ENCODE data around the gene POLR3K.

Gene POLR3K

DNA sequence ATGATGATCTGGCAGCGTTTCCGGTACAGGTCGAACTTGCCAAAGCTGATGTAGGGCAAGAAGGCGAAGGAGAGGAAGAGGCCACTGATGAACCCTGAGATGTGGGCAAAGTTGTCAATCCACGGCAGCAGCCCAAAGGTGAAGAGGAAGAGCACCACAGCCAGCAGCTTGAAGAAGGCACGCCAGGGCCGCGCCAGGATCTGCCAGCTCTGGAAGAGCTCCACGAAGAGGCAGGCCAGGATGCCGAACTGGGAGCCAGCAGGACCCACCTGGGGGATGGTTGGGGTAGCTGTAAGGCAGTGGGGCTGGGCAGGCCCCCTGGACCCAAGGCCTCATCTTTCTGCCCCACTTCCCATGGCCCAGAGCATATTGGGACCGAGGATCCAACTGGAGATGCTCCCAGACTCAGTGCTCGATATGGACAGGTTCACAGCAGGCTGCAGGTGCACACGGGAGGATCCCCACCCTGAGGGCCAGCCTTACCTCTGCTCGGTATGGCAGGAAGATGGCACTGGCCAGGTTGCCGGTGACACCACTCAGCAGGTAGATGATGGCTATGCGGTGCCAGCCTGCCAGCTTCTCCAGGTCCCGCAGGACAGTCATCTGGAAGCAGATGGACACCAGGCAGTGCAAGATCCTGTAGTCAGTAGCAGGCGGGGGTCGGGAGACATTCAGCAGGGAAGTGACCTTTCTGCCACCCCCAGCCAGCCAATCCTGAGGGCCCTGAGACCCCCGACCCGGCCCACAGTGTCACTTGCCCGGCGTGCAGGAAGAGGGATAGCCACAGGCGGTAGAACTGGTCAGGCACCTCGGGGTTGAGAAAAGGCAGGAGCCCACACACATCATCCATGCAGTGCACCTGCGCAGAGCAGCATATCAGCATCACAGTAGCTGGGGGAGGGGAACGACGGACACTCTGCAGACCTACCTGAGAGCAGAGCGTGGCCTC lies 5.4 kb upstream of the POLR3K start:
- Histone ChIP-seq H3K4me1 (ENCODE audit: insufficient read depth, low read length, severe bottlenecking) (peaks cover 11% of the 10 kb centered on the region), H3K27ac (ENCODE audit: low read depth, low read length, poor library complexity, severe bottlenecking) (no peak overlapping the region), H3F3A (ENCODE audit: insufficient read depth, low read length) (no peaks in the 10 kb centered on the region), H3K36me3 (ENCODE audit: insufficient read depth, low read length) (peaks cover 42% of the 10 kb centered on the region), H3K4me2 (ENCODE audit: low read length) (no peak overlapping the region), H3K27me3 (ENCODE audit: insufficient read depth, low read length) (peaks cover 10% of the 10 kb centered on the region; the same call in 1 of the 2 replicates), H3K9me3 (ENCODE audit: low read length) (no peaks in the 10 kb centered on the region), H3K9ac (ENCODE audit: low read length) (no peak overlapping the region), H3K4me3 (ENCODE audit: low read depth, low read length, poor library complexity, severe bottlenecking) (no peak overlapping the region), H3K9me2 (ENCODE audit: low read depth, low read length) (no peaks in the 10 kb centered on the region), H2AFZ (ENCODE audit: low read length) (no peak overlapping the region), H3K79me2 (ENCODE audit: insufficient read depth, low read length) (0 out of 2 replicates have a peak, but pooled peaks cover 5% of the 10 kb centered on the region), H4K20me1 (ENCODE audit: insufficient read depth, low read length) (no peaks in the 10 kb centered on the region)
- no peak for TF ChIP-seq EZH2 (IDR thresholded peaks at IDR 0.05; ENCODE audit: borderline replicate concordance, low read length)
- TF ChIP-seq, protein P1, sequence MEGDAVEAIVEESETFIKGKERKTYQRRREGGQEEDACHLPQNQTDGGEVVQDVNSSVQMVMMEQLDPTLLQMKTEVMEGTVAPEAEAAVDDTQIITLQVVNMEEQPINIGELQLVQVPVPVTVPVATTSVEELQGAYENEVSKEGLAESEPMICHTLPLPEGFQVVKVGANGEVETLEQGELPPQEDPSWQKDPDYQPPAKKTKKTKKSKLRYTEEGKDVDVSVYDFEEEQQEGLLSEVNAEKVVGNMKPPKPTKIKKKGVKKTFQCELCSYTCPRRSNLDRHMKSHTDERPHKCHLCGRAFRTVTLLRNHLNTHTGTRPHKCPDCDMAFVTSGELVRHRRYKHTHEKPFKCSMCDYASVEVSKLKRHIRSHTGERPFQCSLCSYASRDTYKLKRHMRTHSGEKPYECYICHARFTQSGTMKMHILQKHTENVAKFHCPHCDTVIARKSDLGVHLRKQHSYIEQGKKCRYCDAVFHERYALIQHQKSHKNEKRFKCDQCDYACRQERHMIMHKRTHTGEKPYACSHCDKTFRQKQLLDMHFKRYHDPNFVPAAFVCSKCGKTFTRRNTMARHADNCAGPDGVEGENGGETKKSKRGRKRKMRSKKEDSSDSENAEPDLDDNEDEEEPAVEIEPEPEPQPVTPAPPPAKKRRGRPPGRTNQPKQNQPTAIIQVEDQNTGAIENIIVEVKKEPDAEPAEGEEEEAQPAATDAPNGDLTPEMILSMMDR (IDR thresholded peaks at IDR 0.05; ENCODE audit: low read length): no peak

DNA sequence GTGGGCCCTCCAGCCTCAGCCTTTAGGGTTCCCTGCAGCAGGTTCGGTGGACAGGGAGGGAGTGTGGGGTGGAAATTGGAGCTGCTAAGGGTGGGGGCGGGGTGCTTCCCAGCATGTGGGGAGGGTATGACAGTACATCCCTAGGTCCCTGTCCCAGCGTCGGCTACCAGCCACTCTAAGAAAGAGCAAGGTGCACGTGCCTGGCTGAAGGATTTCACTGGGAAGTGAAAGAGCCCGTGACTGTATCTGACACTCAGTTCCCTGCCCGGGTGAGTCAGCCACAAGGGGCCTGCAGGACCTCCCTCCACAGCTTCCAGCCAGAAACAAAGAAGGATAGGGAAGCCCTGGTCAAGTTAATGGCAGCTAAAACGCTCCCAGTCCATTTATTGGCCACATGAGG lies 4.3 kb upstream of the POLR3K start:
- no peak for TF ChIP-seq EZH2 (IDR thresholded peaks at IDR 0.05; ENCODE audit: borderline replicate concordance, low read length)
- TF ChIP-seq, protein P1 (IDR thresholded peaks at IDR 0.05; ENCODE audit: low read length): no peak
- no peak overlapping the region for H3K9ac ChIP-seq (ENCODE audit: low read length)

DNA sequence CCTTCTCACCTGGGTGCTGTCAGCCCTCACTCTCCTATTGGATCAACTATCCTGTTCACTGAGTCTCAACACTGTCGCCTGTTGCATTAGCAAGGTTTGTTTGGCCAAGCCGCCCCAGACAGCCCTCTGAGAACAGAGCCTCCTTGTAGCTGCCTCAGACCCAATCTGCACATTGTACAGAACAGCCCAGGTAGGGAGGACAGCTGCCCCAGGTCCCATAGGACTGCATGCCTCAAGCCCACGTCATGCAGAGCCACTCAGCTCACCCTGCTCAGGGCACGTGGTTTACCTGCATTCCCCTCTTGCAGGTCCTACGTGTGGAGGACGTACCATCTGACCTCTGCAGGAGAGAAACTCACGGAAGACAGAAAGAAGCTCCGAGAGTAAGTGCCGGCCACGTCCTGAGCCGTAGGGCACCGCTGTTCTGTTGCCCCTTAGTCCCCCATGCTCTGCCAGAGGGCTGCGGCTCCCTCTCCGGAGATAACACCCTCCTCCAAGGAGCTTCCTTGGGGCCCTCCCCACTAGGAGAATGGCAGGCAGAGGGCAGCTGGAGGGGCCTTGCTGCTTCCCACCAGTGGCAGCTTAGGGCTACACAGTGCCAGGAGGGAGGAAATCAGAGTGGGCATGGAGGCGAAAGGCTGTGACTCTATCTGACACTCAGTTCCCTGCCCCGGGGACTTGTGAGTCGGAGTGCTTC lies 3.0 kb upstream of the POLR3K start:
- H3K4me3 ChIP-seq (ENCODE audit: low read depth, low read length, poor library complexity, severe bottlenecking): no peak overlapping the region
- H3K27me3 ChIP-seq (ENCODE audit: insufficient read depth, low read length): no peaks in the 10 kb centered on the region
- H3K9me3 ChIP-seq (ENCODE audit: low read length): no peaks in the 10 kb centered on the region
- H3K36me3 ChIP-seq (ENCODE audit: insufficient read depth, low read length): peaks cover 48% of the 10 kb centered on the region
- H3K4me2 ChIP-seq (ENCODE audit: low read length): no peak overlapping the region
- H2AFZ ChIP-seq (ENCODE audit: low read length): no peak overlapping the region
- no peak overlapping the region for H3K9ac ChIP-seq (ENCODE audit: low read length)
- no peaks in the 10 kb centered on the region for H4K20me1 ChIP-seq (ENCODE audit: insufficient read depth, low read length)
- no peaks in the 10 kb centered on the region for H3F3A ChIP-seq (ENCODE audit: insufficient read depth, low read length)
- peaks cover 18% of the 10 kb centered on the region; the same call in 1 of the 2 replicates for H3K79me2 ChIP-seq (ENCODE audit: insufficient read depth, low read length)
- H3K9me2 ChIP-seq (ENCODE audit: low read depth, low read length): no peaks in the 10 kb centered on the region
- TF ChIP-seq, protein P1 (IDR thresholded peaks at IDR 0.05; ENCODE audit: low read length): no peak
- no peak for TF ChIP-seq EZH2 (IDR thresholded peaks at IDR 0.05; ENCODE audit: borderline replicate concordance, low read length)
- peaks cover 21% of the 10 kb centered on the region for H3K4me1 ChIP-seq (ENCODE audit: insufficient read depth, low read length, severe bottlenecking)
- no peak overlapping the region for H3K27ac ChIP-seq (ENCODE audit: low read depth, low read length, poor library complexity, severe bottlenecking)

More for the DNA sequence above, 4.3 kb upstream of the POLR3K start:
- H3K27ac ChIP-seq (ENCODE audit: low read depth, low read length, poor library complexity, severe bottlenecking): no peak overlapping the region
- peaks cover 11% of the 10 kb centered on the region for H3K4me1 ChIP-seq (ENCODE audit: insufficient read depth, low read length, severe bottlenecking)
- H3K79me2 ChIP-seq (ENCODE audit: insufficient read depth, low read length): peaks cover 8% of the 10 kb centered on the region; the same call in 1 of the 2 replicates
- peaks cover 42% of the 10 kb centered on the region for H3K36me3 ChIP-seq (ENCODE audit: insufficient read depth, low read length)
- H2AFZ ChIP-seq (ENCODE audit: low read length): no peak overlapping the region
- no peak overlapping the region for H3K4me3 ChIP-seq (ENCODE audit: low read depth, low read length, poor library complexity, severe bottlenecking)
- no peaks in the 10 kb centered on the region for H3F3A ChIP-seq (ENCODE audit: insufficient read depth, low read length)
- no peaks in the 10 kb centered on the region for H3K9me2 ChIP-seq (ENCODE audit: low read depth, low read length)
- no peaks in the 10 kb centered on the region for H4K20me1 ChIP-seq (ENCODE audit: insufficient read depth, low read length)
- H3K9me3 ChIP-seq (ENCODE audit: low read length): no peaks in the 10 kb centered on the region
- no peak overlapping the region for H3K4me2 ChIP-seq (ENCODE audit: low read length)
- peaks cover 10% of the 10 kb centered on the region; the same call in 1 of the 2 replicates for H3K27me3 ChIP-seq (ENCODE audit: insufficient read depth, low read length)

Data from OCI-LY1 (cell line).